Activated T-helper 9 cell treated with anti-CD3 and anti-CD28 coated beads, Interleukin-2, amount 50 U/mL, for 16 hours (primary cell): ENCODE data around the gene CCNDBP1.
"Not testable (repeated sequence)": the region's sequence is repeated elsewhere in the genome, so short reads cannot be mapped to it uniquely, and the experiment has no call there.

Experiments used
- DNase-seq: peaks from one replicate; pipeline ENCODE4 v3.0.0-alpha.2; 2020; ENCODE audit warnings: low read depth

The CCNDBP1 gene

GRCh38 chr15:43215961-43216360 lies 30.8 kb downstream of the CCNDBP1 start:
- no peak for DNase-seq

GRCh38 chr15:43218908-43219706 lies 33.9 kb downstream of the CCNDBP1 start:
- no peak for DNase-seq

GRCh38 chr15:43219929-43220928 lies 35.0 kb downstream of the CCNDBP1 start:
- no peak for DNase-seq

GRCh38 chr15:43220991-43221403 lies 35.8 kb downstream of the CCNDBP1 start, which contains the start of gene EPB42:
Gene EPB42, minus strand, starts transcription at chr15:43221018. Its CDS starts 193 bp downstream, at chr15:43220825.
- no peak for DNase-seq

GRCh38 chr15:43221422-43221821 lies 36.2 kb downstream of the CCNDBP1 start:
- no peak for DNase-seq

- DNase-seq: no peak
These were observed 40.2 kb downstream of the CCNDBP1 start for GRCh38 chr15:43225201-43225949.

GRCh38 chr15:43225950-43226255 lies 40.7 kb downstream of the CCNDBP1 start:
- DNase-seq: not testable (repeated sequence)

- DNase-seq: no peak
These were observed 41.5 kb downstream of the CCNDBP1 start for GRCh38 chr15:43226436-43227305.

- DNase-seq: no peak
These were observed 44.8 kb downstream of the CCNDBP1 start for GRCh38 chr15:43229977-43230376.

GRCh38 chr15:43230640-43231115 lies 45.5 kb downstream of the CCNDBP1 start:
- no peak for DNase-seq

GRCh38 chr15:43232289-43232874 lies 47.2 kb downstream of the CCNDBP1 start:
- DNase-seq: no peak

GRCh38 chr15:43235536-43235935 lies 50.3 kb downstream of the CCNDBP1 start:
- DNase-seq: no peak

GRCh38 chr15:43237842-43238470 lies 52.8 kb downstream of the CCNDBP1 start:
- no peak for DNase-seq

GRCh38 chr15:43238671-43239131 lies 53.5 kb downstream of the CCNDBP1 start:
- no peak for DNase-seq

GRCh38 chr15:43239732-43240491 lies 54.7 kb downstream of the CCNDBP1 start:
- DNase-seq: no peak

GRCh38 chr15:43241100-43241499 lies 55.9 kb downstream of the CCNDBP1 start:
- no peak for DNase-seq

GRCh38 chr15:43242616-43243015 lies 57.4 kb downstream of the CCNDBP1 start:
- DNase-seq: no peak

- DNase-seq: no peak
These were observed 57.9 kb downstream of the CCNDBP1 start for GRCh38 chr15:43243020-43243645.

GRCh38 chr15:43244092-43244491 lies 58.9 kb downstream of the CCNDBP1 start:
- DNase-seq: no peak
